HG02943 (cell line): ENCODE measurements around the gene DTD1.

ENCODE experiments used
- ATAC-seq: cut with Tn5 transposase; IDR thresholded peaks from one replicate; pipeline ENCODE4 v1.9.1; 2021; ENCODE audit warnings: mild to moderate bottlenecking, low read depth, moderate library complexity; ENCODE audit not compliant: unreplicated experiment

DTD1 gene

DNA sequence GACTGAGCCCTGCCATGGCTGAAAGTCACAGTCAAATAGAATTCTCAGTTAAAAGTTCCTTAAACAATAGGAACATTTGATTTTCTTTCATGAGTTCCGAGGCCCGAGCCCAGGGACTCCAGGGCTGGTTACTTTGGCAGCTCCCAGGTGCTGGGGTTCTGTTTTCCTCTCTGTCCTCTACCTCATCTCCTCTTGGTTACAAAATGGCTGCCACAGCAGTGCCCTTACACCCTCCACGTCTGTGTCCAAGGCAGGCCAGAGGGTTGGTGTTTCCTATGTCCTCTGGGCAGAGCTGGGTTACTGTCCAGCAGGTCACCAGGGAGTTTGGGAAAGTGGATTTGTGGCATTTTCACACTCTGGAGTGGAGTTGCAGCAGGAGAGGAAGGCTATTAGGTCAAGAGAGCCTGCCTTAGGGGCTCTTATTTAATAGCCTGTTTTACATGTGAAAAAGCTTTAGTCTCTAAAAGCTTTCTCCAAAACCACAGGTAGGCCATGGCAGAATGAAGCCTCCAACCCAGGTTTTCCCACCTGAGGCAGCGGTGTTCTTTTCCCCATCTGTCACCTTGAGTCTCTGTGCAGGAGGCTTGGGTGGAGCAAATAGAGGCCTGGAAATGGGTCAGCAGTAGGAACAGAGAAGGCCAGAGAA, 111.0 kb downstream of the DTD1 start:
- ATAC-seq = no peak

GRCh38 chr20:18701969-18702368, 114.1 kb downstream of the DTD1 start:
- no peak for ATAC-seq

DNA sequence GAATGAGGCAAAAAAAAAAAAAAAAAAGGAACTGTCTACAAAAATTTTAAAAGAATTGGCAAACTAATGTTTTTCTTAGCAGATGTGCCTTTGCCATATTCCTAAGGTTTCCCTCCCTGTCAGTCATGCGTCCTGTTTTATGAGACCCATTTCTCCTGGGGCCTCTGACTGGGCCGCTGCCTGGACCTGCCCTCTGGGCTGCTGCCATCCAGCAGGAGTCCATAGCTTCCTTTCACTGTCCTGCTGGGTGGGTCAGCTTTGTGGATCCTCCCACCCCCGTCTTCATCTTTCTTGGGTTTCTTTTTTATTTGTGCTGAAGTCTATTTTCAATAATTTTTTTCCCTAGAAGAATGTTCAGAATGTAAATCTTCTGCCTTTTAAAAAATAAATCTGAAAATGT, 114.9 kb downstream of the DTD1 start:
- ATAC-seq = no peak

GRCh38 chr20:18705490-18705889, 117.6 kb downstream of the DTD1 start:
- no peak for ATAC-seq

DNA sequence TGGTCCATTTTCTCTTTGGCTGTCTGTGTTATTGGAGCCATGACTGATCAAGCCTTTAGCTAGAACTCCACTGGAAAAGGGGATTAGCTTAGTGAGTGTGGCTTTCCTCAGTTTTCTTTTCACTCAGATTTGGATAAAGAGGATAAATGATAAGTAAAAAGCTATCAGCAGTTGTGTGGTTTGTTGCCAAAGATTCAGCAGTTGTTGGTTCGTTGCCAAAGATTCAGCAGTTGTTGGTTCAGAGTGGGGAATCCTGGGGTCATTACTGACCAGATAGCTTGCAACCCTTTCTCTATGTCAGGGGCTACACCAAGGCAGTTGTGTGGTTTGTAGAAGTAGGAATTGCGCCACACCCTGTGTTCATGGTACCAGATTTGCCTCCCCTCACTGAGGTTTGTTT, 118.1 kb downstream of the DTD1 start:
- ATAC-seq = no peak

- no peak for ATAC-seq
Measured at GRCh38 chr20:18712131-18712530, 124.3 kb downstream of the DTD1 start.

GRCh38 chr20:18712882-18713281, 125.0 kb downstream of the DTD1 start:
- no peak for ATAC-seq

- ATAC-seq = no peak
Measured at GRCh38 chr20:18715564-18715963, 127.7 kb downstream of the DTD1 start.

GRCh38 chr20:18717062-18717461, 129.2 kb downstream of the DTD1 start:
- no peak for ATAC-seq

DNA sequence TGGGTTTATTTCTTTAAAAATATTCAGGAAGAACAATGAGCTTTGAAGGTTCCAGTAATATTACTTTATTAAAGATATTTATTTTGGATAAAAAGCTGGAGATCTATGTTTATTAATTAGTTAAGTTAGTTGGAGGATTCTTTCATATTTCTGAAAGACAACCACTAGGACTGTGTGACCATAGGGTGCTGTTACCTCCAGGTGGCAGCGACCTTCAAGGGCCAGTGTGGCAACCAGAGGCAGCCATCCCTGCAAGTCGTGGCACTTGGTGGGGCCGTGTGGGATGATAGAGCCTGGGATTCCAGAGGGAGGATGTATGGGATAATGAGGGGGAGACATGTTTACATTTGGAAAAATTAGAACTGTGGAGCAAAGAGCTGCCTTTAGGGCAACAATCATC, 130.3 kb downstream of the DTD1 start:
- no peak for ATAC-seq

- ATAC-seq = no peak
Measured at GRCh38 chr20:18719426-18719825, 131.6 kb downstream of the DTD1 start.

DNA sequence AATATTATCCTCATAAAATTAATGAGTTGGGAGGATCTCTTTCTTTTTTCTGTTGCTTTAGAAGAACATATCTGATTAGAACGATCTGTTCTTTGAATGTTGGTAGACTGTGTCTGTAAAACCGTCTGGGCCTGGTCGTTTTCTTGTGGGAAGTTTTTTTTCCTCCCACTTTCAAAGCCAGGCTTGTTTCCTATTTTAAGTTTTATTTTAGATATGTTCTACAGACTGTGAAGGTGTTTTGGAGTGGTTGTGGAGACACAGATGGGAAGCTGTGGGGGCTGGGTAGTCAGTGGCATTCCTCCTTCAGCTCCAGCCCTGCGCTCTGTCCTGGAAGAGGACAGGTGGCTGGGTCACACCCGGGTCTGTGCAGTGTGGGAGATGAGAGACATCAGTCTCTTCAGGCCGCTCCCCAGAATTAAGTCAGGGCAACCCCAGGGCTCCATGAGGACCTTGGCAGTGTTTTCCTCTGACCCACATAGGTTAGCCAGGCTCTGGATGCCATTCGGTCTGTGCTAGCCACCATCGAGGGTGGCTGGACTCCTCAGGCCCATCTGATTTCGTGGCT, 133.8 kb downstream of the DTD1 start:
- no peak for ATAC-seq

- no peak for ATAC-seq
Measured at GRCh38 chr20:18722371-18722770, 134.5 kb downstream of the DTD1 start.

DNA sequence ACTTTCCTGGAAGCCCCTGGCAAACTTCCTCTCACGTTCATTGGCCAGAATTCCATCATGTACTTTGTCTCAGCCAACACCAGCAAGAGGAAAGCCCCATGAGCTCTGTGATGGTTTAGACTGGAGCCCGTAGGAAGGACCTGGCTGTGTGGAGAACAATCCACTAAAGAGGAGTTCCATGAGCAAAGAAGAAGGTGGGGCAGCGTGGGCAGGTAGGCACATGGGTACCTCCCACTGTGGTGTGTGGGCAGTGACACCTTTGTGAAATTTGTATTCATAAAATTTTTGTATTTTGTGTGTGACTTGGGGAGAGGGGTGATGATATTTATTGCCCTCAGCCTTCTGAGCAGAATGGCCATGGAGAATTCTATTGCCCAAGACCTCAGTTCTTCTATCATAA, 136.2 kb downstream of the DTD1 start:
- no peak for ATAC-seq

DNA sequence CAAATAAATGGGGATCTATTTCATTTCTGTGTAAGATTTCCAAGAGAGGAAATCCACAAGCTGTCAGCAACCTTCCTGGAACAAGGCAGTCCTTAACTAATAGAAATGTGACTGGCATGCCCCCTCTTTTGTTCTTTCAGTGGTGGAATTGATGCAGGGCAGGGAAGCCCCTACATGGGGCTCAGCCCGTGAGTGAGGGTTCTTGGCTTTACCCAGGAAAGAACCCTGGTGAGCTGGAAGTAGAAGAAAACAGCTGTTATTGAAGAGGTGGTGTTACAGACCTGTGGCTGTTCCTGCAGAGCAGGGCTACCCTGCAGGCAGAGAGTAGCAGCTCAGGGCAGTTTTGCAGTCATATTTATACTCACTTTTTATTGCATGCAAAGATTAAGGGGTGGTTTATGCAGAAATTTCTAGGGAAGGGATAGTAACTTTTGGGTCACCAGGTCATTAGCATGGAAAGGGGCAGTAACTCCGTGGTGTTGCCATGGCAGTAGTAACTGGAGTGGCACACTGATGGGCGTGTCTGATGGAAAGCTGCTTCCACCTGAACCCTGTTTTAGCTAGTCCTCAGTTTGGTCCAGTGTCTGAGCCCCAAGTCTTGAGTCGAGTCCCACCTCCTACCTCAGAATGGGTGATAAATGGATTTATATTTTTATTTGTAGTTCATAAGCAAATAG, 137.1 kb downstream of the DTD1 start:
- ATAC-seq = no peak

DNA sequence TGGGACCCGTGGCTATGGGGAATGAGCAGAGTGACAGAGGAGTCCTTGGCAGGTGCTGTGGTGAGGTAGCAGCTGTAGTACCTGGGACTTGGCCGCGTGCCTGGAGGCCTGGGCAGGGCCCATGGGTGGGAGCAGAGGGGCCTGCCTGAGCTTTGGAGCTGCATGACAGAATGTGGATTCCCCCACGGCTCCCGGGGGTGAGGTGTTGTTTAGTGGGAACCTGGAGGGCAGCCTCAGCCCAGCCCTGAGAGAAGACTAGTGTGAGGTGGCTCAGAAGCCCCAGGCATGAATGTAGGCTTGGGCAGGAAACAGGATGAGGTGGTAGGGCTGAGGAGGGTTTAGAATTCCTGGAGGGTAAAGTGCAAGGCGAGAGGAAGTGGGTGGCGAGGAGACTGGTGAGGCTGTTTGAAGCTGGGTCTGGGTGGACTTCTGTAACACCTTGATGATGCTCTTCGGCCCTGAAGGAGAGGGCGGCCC, 139.2 kb downstream of the DTD1 start:
- ATAC-seq = no peak

DNA sequence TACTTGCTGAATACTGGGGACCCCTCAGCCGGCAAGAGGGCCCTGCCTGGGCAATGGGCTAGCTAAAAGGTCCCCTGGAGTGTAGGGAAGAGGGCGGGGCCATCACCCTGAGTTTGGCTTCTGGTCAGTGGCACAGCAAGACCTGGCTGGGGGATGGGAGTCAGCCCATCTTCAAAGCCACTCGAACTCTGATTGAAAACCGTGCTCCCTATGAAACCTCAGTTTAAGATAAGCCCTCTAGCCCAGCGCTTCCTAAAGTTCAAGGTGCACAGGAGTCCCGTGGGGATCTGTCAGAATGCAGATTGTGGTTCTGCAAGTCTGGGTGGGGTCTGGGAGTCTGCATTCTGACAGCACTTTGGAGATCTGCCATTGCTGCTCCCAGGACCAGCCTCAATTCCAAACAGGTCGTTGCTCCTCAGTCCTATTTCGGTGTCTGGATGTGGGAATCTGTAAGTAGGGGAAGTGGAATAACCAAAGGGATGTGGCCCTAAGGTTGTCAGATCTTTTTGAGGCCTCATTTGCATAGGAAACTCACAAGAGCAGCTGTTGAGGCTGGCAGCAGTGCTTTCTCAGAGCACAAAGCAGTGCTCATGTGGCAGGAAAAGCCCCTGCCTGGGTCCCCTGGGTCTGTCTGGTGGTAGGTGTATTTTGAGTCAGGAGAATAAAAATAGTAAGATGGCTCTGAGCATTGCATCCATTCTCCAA, 140.5 kb downstream of the DTD1 start:
- ATAC-seq = peak; percentile 88

DNA sequence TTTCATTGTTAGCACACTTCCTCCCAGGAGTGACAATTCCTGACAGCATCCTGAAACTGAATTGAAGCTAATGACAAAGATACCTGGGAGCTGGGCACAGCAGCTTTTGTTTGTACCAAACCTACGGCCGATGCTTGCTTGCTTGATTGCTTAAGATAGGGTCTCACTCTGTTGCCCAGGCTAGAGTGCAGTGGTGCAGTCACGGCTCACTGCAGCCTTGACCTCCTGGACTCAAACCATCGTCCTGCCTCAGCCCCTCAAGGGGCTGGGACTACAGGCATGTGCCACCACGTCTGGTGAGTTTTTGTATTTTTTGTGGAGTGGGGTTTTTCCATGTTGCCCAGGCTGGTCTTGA, 141.0 kb downstream of the DTD1 start:
- peak; percentile 52 for ATAC-seq

DNA sequence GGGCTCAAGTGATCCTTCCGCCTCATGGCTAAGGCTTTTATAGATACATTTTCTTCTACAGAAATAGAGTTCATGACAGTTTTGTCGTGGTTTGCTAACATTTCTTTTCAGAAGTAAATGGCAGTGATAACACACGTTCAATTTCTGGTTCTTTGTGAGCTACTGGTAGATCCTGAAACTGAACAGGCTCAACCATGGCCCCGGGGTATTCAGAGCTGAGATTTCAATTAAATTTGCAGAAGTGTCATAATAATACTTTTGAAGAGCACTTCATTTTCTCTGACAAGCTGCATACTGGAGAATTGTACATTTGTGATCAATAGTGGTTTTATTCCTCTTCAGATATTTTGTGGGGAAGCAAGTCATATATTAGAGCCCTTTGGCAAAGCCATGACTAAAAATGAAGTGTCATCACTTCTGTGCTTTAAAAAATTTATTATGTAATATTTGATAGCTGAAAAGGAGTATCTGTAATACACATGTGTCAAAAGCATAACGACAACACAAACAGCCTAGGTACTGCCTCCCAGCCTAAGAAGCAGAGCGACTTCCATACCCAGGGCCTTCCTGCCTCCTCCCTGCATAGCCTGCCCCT, 141.5 kb downstream of the DTD1 start:
- ATAC-seq = no peak

GRCh38 chr20:18731940-18732339, 144.1 kb downstream of the DTD1 start:
- no peak for ATAC-seq

DNA sequence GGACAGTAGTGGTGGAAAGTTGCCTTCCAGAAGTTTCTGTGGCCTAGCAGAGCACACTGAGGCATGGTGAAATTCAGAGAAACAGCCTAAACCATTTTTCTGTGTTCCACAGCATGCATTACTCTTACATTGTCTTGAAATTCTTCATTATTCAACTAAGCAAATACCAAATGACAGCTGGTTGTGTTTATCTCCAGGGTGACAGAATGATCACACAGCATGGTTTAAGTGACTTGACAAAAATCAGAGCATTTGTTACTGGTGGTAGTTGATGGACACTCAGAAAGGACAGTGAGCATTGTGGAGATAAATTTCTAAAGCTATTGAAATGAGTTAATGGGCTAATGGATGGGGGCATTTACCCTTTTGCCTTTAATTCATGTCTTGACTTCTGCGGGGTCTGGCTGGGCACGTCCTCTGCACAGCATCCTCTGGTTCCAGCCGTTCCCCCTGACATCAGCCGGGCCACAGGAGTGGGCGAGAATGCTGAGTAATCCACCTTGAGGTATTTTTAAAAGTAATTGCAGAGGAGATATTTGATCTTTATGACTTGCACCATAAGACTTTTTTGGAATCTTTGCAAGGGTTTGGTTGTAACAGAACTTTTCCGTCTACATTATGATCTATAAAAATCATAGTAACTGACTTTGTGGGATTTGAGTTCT, 146.8 kb downstream of the DTD1 start:
- ATAC-seq = no peak
